Measurements from ENCODE around the gene LRRC26.
"Not testable (repeated sequence)": the region's sequence is repeated elsewhere in the genome, so short reads cannot be mapped to it uniquely, and the experiment has no call there.

The LRRC26 gene

DNA sequence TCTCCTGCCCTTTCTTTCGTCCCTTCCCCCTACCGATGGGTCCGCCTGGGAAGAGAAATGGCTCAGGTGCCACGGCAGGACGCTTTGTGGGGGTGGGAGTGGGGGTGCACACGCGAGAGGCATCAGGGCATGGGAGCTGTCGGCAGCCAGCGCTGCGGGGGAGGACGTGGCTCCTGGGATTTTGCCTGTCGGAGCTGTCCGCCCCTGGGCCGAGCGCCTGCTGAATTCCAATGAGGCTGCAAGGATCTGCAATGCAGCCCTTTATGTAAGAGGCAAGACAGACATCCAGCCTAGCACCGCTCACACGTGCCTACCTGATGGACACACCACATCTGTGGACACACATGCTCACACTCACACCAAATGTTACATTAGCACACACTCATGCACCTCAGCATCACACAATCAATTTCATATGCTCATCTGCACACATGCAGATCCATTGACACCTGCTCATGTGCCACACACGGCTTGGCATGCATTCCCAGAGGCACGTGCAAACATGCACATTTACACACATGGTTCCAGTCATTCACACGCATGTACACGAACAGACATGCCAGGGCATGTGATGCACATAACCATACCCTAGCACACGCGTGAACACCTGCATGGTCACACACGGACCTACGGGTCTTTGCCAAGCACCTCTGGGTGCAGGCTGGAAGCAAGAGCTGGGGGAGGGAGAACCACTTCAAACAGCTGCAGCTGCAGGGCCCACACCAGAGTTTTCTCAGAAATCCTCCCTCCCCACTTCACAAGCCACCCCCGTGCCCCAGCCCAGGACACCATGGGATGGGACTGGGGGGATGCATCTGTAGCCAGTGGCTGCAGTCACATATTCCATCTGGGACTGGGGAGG is 29.5 kb downstream of the LRRC26 start:
- in situ Hi-C loops (cut with HindIII; ENCODE audit: low sequenced_read_pairs), result no loop called here

- in situ Hi-C loops (cut with HindIII; ENCODE audit: low sequenced_read_pairs), result no loop called here
Measured at GRCh38 chr9:137139468-137140150, 30.2 kb downstream of the LRRC26 start.

DNA sequence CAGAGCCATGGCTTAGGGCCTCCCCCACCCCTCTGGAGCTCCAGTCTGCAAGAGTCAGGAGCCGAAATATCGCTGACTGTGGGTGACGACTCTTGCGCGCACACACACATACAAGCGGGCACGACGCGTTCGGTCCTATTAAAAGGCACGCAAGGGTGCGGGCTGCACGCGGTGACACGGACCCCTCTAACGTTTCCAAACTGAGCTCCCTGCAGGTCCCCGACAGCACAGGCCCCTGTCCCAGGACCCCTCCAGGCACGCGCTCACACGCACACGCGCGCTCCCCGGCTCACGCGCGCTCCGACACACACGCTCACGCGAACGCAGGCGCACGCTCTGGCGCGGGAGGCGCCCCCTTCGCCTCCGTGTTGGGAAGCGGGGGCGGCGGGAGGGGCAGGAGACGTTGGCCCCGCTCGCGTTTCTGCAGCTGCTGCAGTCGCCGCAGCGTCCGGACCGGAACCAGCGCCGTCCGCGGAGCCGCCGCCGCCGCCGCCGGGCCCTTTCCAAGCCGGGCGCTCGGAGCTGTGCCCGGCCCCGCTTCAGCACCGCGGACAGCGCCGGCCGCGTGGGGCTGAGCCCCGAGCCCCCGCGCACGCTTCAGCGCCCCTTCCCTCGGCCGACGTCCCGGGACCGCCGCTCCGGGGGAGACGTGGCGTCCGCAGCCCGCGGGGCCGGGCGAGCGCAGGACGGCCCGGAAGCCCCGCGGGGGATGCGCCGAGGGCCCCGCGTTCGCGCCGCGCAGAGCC is 31.0 kb downstream of the LRRC26 start, which contains the start of gene GRIN1:
Gene GRIN1, plus strand, starts transcription at position 433 of the 746 bp plus-strand sequence. CDS start 333 bp downstream, outside the sequence.
- in situ Hi-C loops (cut with HindIII; ENCODE audit: low sequenced_read_pairs), result no loop called here

GRCh38 chr9:137138058-137138721 is 31.7 kb downstream of the LRRC26 start:
- in situ Hi-C loops (cut with HindIII; ENCODE audit: low sequenced_read_pairs), result no loop called here

- in situ Hi-C loops (cut with HindIII; ENCODE audit: low sequenced_read_pairs), result no loop called here
Measured at GRCh38 chr9:137136881-137137607, 32.8 kb downstream of the LRRC26 start.

DNA sequence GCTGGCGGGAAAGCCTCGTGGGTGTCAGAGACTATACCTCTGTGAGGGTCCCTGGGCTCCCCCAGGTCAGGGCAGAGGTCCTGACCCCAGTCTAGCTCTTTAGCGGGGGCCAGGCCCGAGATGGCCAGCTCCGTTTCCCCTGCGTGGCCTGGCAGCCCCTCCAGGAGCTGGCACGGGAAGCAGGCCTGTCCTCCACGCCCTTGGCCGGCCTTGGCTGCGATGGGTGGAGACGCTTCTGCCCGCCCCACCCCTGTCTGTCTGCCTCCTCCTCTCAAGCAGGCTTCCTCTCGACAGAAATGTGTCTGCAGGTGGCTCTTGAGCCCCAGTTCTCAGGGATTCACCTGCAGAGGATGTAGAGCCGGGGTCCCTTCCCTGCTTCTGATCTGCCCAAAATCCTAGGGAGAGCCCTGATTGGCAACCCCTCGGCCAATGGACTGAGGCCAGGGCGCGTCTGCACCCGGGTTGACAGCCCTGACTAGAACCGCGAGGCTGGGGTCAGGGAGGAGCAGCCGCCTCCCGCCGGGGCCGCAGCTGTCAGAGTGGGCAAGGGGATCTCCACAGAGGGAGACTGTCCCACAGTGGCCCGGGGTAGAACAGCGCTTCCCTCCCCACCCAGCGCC is 33.5 kb downstream of the LRRC26 start:
- in situ Hi-C loops (cut with HindIII; ENCODE audit: low sequenced_read_pairs), result no loop called here

- in situ Hi-C loops (cut with HindIII; ENCODE audit: low sequenced_read_pairs), result not testable (repeated sequence)
Measured at GRCh38 chr9:137135154-137135553, 34.7 kb downstream of the LRRC26 start.

DNA sequence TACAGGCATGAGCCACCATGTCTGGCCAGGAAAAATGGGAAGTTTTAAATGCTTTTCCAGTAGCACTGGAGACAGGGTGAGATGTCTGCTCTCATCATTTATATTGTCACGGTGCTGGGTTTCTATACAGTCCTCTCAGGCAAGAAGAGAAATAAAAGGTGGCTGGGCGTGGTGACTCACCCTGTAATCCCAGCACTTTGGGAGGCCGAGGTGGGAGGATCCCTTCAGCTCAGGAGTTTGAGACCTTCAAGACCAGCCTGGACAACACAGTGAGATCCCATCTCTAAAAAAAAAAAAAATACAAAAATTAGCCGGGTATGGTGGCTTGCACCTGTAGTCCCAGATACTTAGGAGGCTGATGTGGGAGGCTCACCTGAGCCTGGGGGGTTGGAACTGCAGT is 35.7 kb downstream of the LRRC26 start:
- in situ Hi-C loops (cut with HindIII; ENCODE audit: low sequenced_read_pairs), result no loop called here

DNA sequence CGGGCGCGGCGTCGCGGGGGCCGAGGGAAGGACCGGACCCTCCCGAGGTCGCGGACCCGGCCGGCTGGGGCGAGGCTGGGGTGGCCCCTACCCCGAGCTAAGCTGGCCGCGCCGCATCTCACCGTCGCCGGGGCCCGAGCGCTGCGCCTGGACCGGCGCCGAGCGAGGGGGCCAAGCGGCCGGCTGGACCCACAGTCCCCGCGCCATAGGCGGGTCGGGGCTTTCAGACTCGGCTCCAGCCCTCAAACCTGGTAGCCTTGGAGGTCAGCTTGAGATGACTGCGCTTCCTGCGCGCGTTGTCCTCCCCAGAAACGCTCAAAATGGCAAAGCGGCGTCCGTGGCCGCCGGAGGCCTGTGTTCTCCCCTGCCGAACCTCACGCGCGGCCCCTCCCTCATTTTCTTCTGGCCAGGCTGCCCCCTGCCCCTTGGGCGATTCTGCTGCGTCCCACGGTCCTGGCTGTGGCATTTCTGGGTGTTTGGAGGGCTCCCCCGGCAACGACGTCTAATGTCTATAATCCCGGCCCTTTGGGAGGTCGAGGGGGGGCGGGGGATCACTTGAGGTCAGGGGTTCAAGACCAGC is 39.6 kb downstream of the LRRC26 start:
- in situ Hi-C loops (cut with HindIII; ENCODE audit: low sequenced_read_pairs), result no loop called here

- in situ Hi-C loops (cut with HindIII; ENCODE audit: low sequenced_read_pairs), result no loop called here
Measured at GRCh38 chr9:137129456-137130175, 40.2 kb downstream of the LRRC26 start.

GRCh38 chr9:137128862-137129455 is 40.9 kb downstream of the LRRC26 start:
- in situ Hi-C loops (cut with HindIII; ENCODE audit: low sequenced_read_pairs), result no loop called here

DNA sequence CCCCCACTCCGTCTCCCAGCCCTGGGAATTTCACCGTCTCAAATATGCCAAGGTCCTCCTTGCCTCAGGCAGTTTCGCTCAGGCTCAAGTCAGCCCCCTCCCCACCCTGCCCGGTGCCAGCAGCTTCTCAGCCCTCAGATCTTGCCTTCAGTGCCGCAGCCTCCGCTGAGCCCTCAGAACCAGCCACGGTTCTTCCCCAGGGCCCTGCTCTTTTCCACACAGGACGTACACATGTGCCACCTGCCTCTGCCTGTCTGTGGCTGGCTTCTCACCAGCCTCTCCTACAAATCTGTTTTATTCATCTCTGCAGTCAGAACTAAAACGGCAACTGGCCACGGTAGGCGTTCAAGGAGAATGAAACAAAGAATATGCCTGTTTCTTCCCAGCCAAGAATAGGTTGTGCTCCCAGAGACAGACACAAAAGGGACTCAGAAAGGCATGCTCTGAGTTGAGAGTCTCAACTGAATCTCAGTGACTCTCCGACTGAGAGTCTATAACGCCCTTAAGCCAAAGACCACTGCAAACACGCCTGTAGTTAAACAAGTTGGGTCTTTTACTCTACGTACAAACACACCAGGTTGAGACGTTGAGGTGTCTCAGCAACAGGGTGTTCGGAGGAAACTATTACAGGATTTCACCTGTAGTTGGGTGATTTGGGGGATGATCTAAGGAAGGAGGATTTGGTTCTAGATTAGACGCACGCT is 41.5 kb downstream of the LRRC26 start:
- in situ Hi-C loops (cut with HindIII; ENCODE audit: low sequenced_read_pairs), result no loop called here

- in situ Hi-C loops (cut with HindIII; ENCODE audit: low sequenced_read_pairs), result no loop called here
Measured at GRCh38 chr9:137127301-137128157, 42.3 kb downstream of the LRRC26 start.

- in situ Hi-C loops (cut with HindIII; ENCODE audit: low sequenced_read_pairs), result no loop called here
Measured at GRCh38 chr9:137126786-137127185, 43.1 kb downstream of the LRRC26 start.

GRCh38 chr9:137123952-137124462 is 45.8 kb downstream of the LRRC26 start:
- in situ Hi-C loops (cut with HindIII; ENCODE audit: low sequenced_read_pairs), result not testable (repeated sequence)

DNA sequence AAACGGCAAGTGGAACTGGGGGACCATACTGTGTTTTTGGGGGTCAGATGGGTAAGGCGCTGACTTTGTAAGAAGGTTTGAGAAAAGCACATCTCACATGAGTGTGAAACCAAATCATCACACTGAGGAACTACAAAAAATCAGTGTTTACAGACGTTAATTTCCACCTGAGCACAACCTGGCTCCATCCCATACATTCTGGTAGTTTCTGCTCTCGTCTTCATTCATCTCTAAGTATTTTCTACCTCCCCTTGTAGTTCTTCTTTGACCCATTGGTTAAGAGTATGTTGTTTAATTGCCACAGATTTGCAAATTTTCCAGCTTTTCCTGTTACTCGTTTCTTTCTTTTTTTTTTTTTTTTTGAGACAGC is 46.4 kb downstream of the LRRC26 start:
- in situ Hi-C loops (cut with HindIII; ENCODE audit: low sequenced_read_pairs), result no loop called here
